H1 (cell line): ENCODE measurements around the gene TSPAN9. TPM values are rescaled to one million over a fixed set of nuclear protein-coding genes. Genes with fewer than 3 reads are reported as not detected.

ENCODE experiments used
- CHD7 ChIP-seq: fragments of 300-600 bp; sonication (generic); IDR thresholded peaks from 2 replicates; pipeline ENCODE4 v1.7.1; 2012; ENCODE audit warnings: low read length, moderate library complexity, mild to moderate bottlenecking, inconsistent platforms; ENCODE audit not compliant: insufficient replicate concordance
- CREB1 ChIP-seq: IDR thresholded peaks from 2 replicates; pipeline ENCODE4 v1.6.1; 2012; ENCODE audit warnings: inconsistent platforms
- CTBP2 ChIP-seq: IDR thresholded peaks from 2 replicates; pipeline ENCODE4 v1.7.0; 2011; ENCODE audit warnings: borderline replicate concordance, mild to moderate bottlenecking, moderate library complexity, mixed read lengths, low read length; ENCODE audit not compliant: insufficient read depth, insufficient read length
- E2F6 ChIP-seq: IDR thresholded peaks from 2 replicates; pipeline ENCODE4 v1.6.1; 2012; ENCODE audit warnings: inconsistent platforms
- KDM5A ChIP-seq: fragments of 200-600 bp; IDR thresholded peaks from 2 replicates; pipeline ENCODE4 v1.7.1; 2012; ENCODE audit warnings: mild to moderate bottlenecking, low read length, inconsistent platforms, mixed read lengths
- PHF8 ChIP-seq: fragments of 200-600 bp; sonication (generic); conservative IDR thresholded peaks from 2 replicates; pipeline ENCODE4 v1.7.1; 2012; ENCODE audit warnings: low read depth, mild to moderate bottlenecking, inconsistent platforms, low read length, moderate library complexity
- SAP30 ChIP-seq: fragments of 300-600 bp; sonication (generic); IDR thresholded peaks from 2 replicates; pipeline ENCODE4 v1.7.1; 2012; ENCODE audit warnings: low read length, moderate library complexity, mild to moderate bottlenecking, inconsistent platforms; ENCODE audit not compliant: insufficient read depth, insufficient replicate concordance
- SIX5 ChIP-seq: IDR thresholded peaks from 2 replicates; pipeline ENCODE4 v1.6.1; 2011; ENCODE audit warnings: mild to moderate bottlenecking, low read depth, low read length
- TCF12 ChIP-seq: IDR thresholded peaks from 2 replicates; pipeline ENCODE4 v1.6.1; 2011; ENCODE audit warnings: low read depth, mild to moderate bottlenecking, low read length
- polyA plus RNA-seq, 7 experiments: library from polyadenylated mRNA; depleted of rRNA in 3 of 7; stranded (reverse) in 5 of 7; unstranded in 2 of 7; fragments of >200 nt in 5 of 7; fragments of 200-250 nt in 2 of 7; gene quantifications; 1 replicate in 5 of 7; 2 replicates in 1 of 7; 4 replicates in 1 of 7; pipeline versions ENCODE4 v1.2.1 to v1.2.3, GENCODE V29; 2011 to 2013; ENCODE audit warnings: missing spikeins in 2 of 7, mixed read lengths in 2 of 7
- total RNA-seq: library from RNA; stranded (reverse); fragmentation: NEBNext Ultra II Directional; extraction: Animal tissue kit (Norgen Biotek cat#: 25700); gene quantifications from 2 replicates; pipeline ENCODE4 v1.2.1, GENCODE V29; 2021

The TSPAN9 gene
- total and polyA plus RNA-seq, 2 of the 8 experiments (the other 6 are each of a cell fraction or from before 2014, with no cell fraction given) = 11.5 to 29.1 TPM

DNA sequence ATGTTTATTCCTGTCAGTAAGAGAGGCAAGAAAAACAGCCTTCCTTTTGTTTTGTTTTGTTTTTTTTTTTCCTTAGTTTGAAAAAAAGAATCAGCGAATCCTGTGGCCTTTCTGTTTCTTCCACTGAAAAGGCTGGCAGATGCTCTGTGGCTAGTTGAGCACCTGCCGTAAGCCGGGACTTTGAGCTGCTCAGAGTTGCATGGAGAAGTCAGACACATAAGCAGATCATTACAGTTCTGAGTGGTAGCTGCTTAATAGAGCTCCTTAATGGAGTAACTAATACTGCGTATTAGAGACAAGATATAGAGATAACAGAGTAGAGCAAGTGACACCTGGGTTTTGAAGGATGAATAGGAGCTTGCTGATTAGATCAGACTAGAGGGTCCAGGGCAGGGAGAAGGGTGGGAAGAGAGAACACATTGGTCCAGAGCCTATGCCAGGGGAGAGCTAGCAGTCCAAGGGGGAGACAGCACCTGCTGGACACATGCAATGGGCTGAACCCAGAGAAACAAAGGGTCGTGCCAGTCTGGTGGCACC is 129.4 kb downstream of the TSPAN9 start (continued):
- TF ChIP-seq CHD7 (no peak), SAP30 (no peak), CTBP2 (no peak), TCF12 (no peak), PHF8 (no peak), SIX5 (no peak), E2F6 (no peak), CREB1 (no peak), KDM5A (no peak)
